Umbilical cord (tissue), 2 donors: ENCODE measurements around the gene SLC8A1. TPM values are rescaled to one million over a fixed set of nuclear protein-coding genes. Genes with fewer than 3 reads are reported as not detected.
A peak's percentile ranks its signal among the peaks of the same experiment; 100 is the strongest.
"Not testable (repeated sequence)": the region's sequence is repeated elsewhere in the genome, so short reads cannot be mapped to it uniquely, and the experiment has no call there.

Experiments
- DNase-seq: peaks from one replicate; pipeline ENCODE4 v3.0.0-alpha.2; 2015; ENCODE audit warnings: low spot score
- total RNA-seq: library from RNA; depleted of rRNA; stranded (reverse); fragments of >200 nt; gene quantifications from one replicate; pipeline ENCODE4 v1.2.3, GENCODE V29; 2014; ENCODE audit warnings: low replicate concordance; ENCODE audit not compliant: insufficient read depth

Gene SLC8A1
- total RNA-seq, 1 donor from 2014 or later, result 431 TPM

GRCh38 chr2:40109381-40109780 lies 342.5 kb downstream of the SLC8A1 start:
- no peak for DNase-seq

GRCh38 chr2:40108851-40109250 lies 343.0 kb downstream of the SLC8A1 start:
- no peak for DNase-seq

- DNase-seq, result no peak
These were observed 345.8 kb downstream of the SLC8A1 start for GRCh38 chr2:40106061-40106460.

GRCh38 chr2:40105593-40105992 lies 346.3 kb downstream of the SLC8A1 start:
- no peak for DNase-seq

GRCh38 chr2:40103590-40103989 lies 348.3 kb downstream of the SLC8A1 start:
- DNase-seq, result peak; percentile 25

- no peak for DNase-seq
These were observed 348.7 kb downstream of the SLC8A1 start for GRCh38 chr2:40103163-40103562.

- DNase-seq, result no peak
These were observed 349.4 kb downstream of the SLC8A1 start for GRCh38 chr2:40102447-40102846.

- peak; percentile 60 for DNase-seq
These were observed 350.7 kb downstream of the SLC8A1 start for GRCh38 chr2:40101131-40101575.

- DNase-seq, result no peak
These were observed 351.2 kb downstream of the SLC8A1 start for GRCh38 chr2:40100676-40101075.

GRCh38 chr2:40098786-40099470 lies 353.0 kb downstream of the SLC8A1 start:
- no peak for DNase-seq

GRCh38 chr2:40097691-40098385 lies 354.1 kb downstream of the SLC8A1 start:
- DNase-seq, result no peak

GRCh38 chr2:40096360-40096759 lies 355.5 kb downstream of the SLC8A1 start:
- peak; percentile 43 for DNase-seq

- peak; percentile 93 for DNase-seq
These were observed 356.9 kb downstream of the SLC8A1 start for GRCh38 chr2:40095000-40095399.

- DNase-seq, result no peak
These were observed 357.4 kb downstream of the SLC8A1 start for GRCh38 chr2:40094451-40094850.

GRCh38 chr2:40093021-40093675 lies 358.7 kb downstream of the SLC8A1 start:
- DNase-seq, result peak; percentile 36

- DNase-seq, result no peak
These were observed 361.8 kb downstream of the SLC8A1 start for GRCh38 chr2:40090044-40090443.

- no peak for DNase-seq
These were observed 364.0 kb downstream of the SLC8A1 start for GRCh38 chr2:40087927-40088326.

- DNase-seq, result no peak
These were observed 364.5 kb downstream of the SLC8A1 start for GRCh38 chr2:40087434-40087833.

- no peak for DNase-seq
These were observed 366.1 kb downstream of the SLC8A1 start for GRCh38 chr2:40085786-40086185.

GRCh38 chr2:40073336-40073735 lies 378.6 kb downstream of the SLC8A1 start:
- not testable (repeated sequence) for DNase-seq

GRCh38 chr2:40072442-40073232 lies 379.3 kb downstream of the SLC8A1 start:
- DNase-seq, result no peak

- no peak for DNase-seq
These were observed 389.5 kb downstream of the SLC8A1 start for GRCh38 chr2:40062381-40062780.
